Measurements from ENCODE around the gene ANKRD34A. TPM values are rescaled to one million over a fixed set of nuclear protein-coding genes. Genes with fewer than 3 reads are reported as not detected.

ANKRD34A gene
- total and polyA plus RNA-seq, 2 donors from 2014 or later, result 0.37 to 0.76 TPM

GRCh38 chr1:145944532-145944931, 19.8 kb downstream of the ANKRD34A start:
- Histone ChIP-seq H3K36me3 (ENCODE audit: control insufficient read depth in 2 of 3, insufficient read depth in 3 of 3, low read length in 3 of 3) (peaks cover 0 to 3% (median 0%) of the 10 kb centered on the region in 3 donors), H3K9me3 (ENCODE audit: control insufficient read depth in 2 of 3, insufficient read depth in 1 of 3, low read length in 3 of 3) (no peaks in the 10 kb centered on the region), H3K27ac (ENCODE audit: low read depth in 2 of 2, low read length in 2 of 2) (no peak overlapping the region), H3K9ac (ENCODE audit: low read length in 3 of 3) (no peak overlapping the region), H3K4me3 (ENCODE audit: low read length in 3 of 3) (no peak overlapping the region), H3K4me1 (ENCODE audit: control insufficient read depth in 2 of 3, insufficient read depth in 2 of 3, low read depth in 1 of 3, low read length in 3 of 3) (no peaks in the 10 kb centered on the region), H3K27me3 (ENCODE audit: control insufficient read depth, insufficient read depth, low read length) (no peaks in the 10 kb centered on the region)
- TF ChIP-seq CTCF (IDR thresholded peaks at IDR 0.05; ENCODE audit: borderline replicate concordance, extremely low read depth, insufficient read depth), result no peak
- intact Hi-C loops (cut with DNase I), result no loop called here
- no peak for FAIRE-seq
- no peak for DNase-seq

GRCh38 chr1:145942871-145943270, 21.5 kb downstream of the ANKRD34A start:
- FAIRE-seq (no peak), DNase-seq (no peak)
- H3K36me3 ChIP-seq (ENCODE audit: control insufficient read depth in 2 of 3, insufficient read depth in 3 of 3, low read length in 3 of 3), result peaks cover 0 to 3% (median 0%) of the 10 kb centered on the region in 3 donors
- no peaks in the 10 kb centered on the region for H3K27me3 ChIP-seq (ENCODE audit: control insufficient read depth, insufficient read depth, low read length)
- no peak overlapping the region for H3K9ac ChIP-seq (ENCODE audit: low read length in 3 of 3)
- no peaks in the 10 kb centered on the region for H3K4me1 ChIP-seq (ENCODE audit: control insufficient read depth in 2 of 3, insufficient read depth in 2 of 3, low read depth in 1 of 3, low read length in 3 of 3)
- no peak overlapping the region for H3K27ac ChIP-seq (ENCODE audit: low read depth in 2 of 2, low read length in 2 of 2)
- no peaks in the 10 kb centered on the region for H3K9me3 ChIP-seq (ENCODE audit: control insufficient read depth in 2 of 3, insufficient read depth in 1 of 3, low read length in 3 of 3)
- intact Hi-C loops (cut with DNase I), result no loop called here
- H3K4me3 ChIP-seq (ENCODE audit: low read length in 3 of 3), result no peak overlapping the region
- no peak for TF ChIP-seq CTCF (IDR thresholded peaks at IDR 0.05; ENCODE audit: borderline replicate concordance, extremely low read depth, insufficient read depth)

- FAIRE-seq (no peak), DNase-seq (peak in 1 of 5 donors; percentile 16)
- Histone ChIP-seq H3K9ac (ENCODE audit: low read length in 3 of 3) (no peak overlapping the region), H3K4me1 (ENCODE audit: control insufficient read depth in 2 of 3, insufficient read depth in 2 of 3, low read depth in 1 of 3, low read length in 3 of 3) (no peaks in the 10 kb centered on the region), H3K9me3 (ENCODE audit: control insufficient read depth in 2 of 3, insufficient read depth in 1 of 3, low read length in 3 of 3) (no peaks in the 10 kb centered on the region), H3K27ac (ENCODE audit: low read depth in 2 of 2, low read length in 2 of 2) (no peak overlapping the region), H3K4me3 (ENCODE audit: low read length in 3 of 3) (no peak overlapping the region), H3K36me3 (ENCODE audit: control insufficient read depth in 2 of 3, insufficient read depth in 3 of 3, low read length in 3 of 3) (peaks cover 0 to 3% (median 0%) of the 10 kb centered on the region in 3 donors), H3K27me3 (ENCODE audit: control insufficient read depth, insufficient read depth, low read length) (no peaks in the 10 kb centered on the region)
- intact Hi-C loops (cut with DNase I), result no loop called here
- TF ChIP-seq CTCF (IDR thresholded peaks at IDR 0.05; ENCODE audit: borderline replicate concordance, extremely low read depth, insufficient read depth), result no peak
Measured at GRCh38 chr1:145942405-145942804, 22.0 kb downstream of the ANKRD34A start.

- H3K36me3 ChIP-seq (ENCODE audit: control insufficient read depth in 2 of 3, insufficient read depth in 3 of 3, low read length in 3 of 3), result peaks cover 0 to 6% (median 5%) of the 10 kb centered on the region in 3 donors
- no peak for FAIRE-seq
- TF ChIP-seq CTCF (IDR thresholded peaks at IDR 0.05; ENCODE audit: borderline replicate concordance, extremely low read depth, insufficient read depth), result no peak
Measured at GRCh38 chr1:145937436-145937835, 26.9 kb downstream of the ANKRD34A start.

More at GRCh38 chr1:145937436-145937835, 26.9 kb downstream of the ANKRD34A start:
- Histone ChIP-seq H3K4me3 (ENCODE audit: low read length in 3 of 3) (no peak overlapping the region), H3K27ac (ENCODE audit: low read depth in 2 of 2, low read length in 2 of 2) (no peak overlapping the region), H3K4me1 (ENCODE audit: control insufficient read depth in 2 of 3, insufficient read depth in 2 of 3, low read depth in 1 of 3, low read length in 3 of 3) (no peaks in the 10 kb centered on the region), H3K9me3 (ENCODE audit: control insufficient read depth in 2 of 3, insufficient read depth in 1 of 3, low read length in 3 of 3) (no peaks in the 10 kb centered on the region), H3K9ac (ENCODE audit: low read length in 3 of 3) (no peak overlapping the region), H3K27me3 (ENCODE audit: control insufficient read depth, insufficient read depth, low read length) (no peaks in the 10 kb centered on the region)
- intact Hi-C loops (cut with DNase I), result no loop called here
- no peak for DNase-seq
